GM19099 (cell line): ENCODE results near the gene EP300.

Experiments used
- POLR2A ChIP-seq: IDR thresholded peaks from 3 replicates; pipeline ENCODE4 v1.6.1; 2011; ENCODE audit warnings: low read depth; ENCODE audit not compliant: insufficient read length; ENCODE audit errors: extremely low read depth

EP300 gene

GRCh38 chr22:41184679-41185078 lies 92.3 kb downstream of the EP300 start:
- TF ChIP-seq POLR2A: no peak

DNA sequence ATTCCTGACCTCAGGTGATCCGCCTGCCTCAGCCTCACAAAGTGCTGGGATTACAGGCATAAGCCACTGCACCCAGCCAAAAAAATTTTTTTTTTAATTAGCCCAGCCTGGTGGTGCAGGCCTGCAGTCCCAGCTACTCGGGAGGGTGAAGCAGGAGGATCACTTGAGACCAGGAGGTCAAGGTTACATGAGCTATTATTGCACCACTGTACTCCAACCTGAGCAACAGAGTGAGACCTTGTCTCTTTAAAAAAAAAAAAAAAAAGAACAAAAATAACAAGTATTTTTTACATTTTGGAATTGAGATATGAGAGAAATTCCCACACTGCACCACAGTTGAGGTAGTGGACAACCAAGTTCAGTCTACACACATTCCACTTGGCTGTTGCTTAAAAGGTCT lies 99.1 kb downstream of the EP300 start:
- no peak for TF ChIP-seq POLR2A

GRCh38 chr22:41193829-41194228 lies 101.4 kb downstream of the EP300 start:
- no peak for TF ChIP-seq POLR2A

- TF ChIP-seq POLR2A: no peak
Observed at GRCh38 chr22:41197038-41197972, 104.9 kb downstream of the EP300 start.

- TF ChIP-seq POLR2A: no peak
Observed at GRCh38 chr22:41198027-41198580, 105.7 kb downstream of the EP300 start.

GRCh38 chr22:41201141-41201540 lies 108.7 kb downstream of the EP300 start:
- no peak for TF ChIP-seq POLR2A

- TF ChIP-seq POLR2A: no peak
Observed at GRCh38 chr22:41203118-41203517, 110.7 kb downstream of the EP300 start.

- TF ChIP-seq POLR2A: no peak
Observed at GRCh38 chr22:41204066-41204465, 111.7 kb downstream of the EP300 start.

- peak; percentile 86 for TF ChIP-seq POLR2A
Observed at GRCh38 chr22:41204992-41205900, 112.9 kb downstream of the EP300 start, which contains the start of gene L3MBTL2. L3MBTL2 (plus strand) TSS chr22:41205312; CDS start chr22:41205363, 51 bp downstream.

DNA sequence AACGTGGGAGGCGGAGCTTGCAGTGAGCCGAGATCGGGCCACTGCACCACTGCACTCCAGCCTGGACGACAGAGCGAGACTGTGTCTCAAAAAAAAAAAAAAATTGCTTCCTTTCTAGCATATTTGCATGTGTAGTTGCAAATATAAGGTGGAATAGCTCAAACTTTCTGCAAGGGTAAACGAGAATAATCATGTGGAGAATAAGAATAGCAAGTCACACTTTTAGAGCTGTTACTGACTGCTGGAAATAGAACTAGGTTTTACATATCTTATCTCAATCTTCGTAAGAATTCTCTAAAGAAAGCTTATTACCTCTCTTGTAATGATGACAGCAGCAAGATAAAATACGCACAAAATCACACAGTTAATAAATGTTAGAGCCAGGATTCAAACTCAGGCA lies 114.3 kb downstream of the EP300 start:
- TF ChIP-seq POLR2A: no peak

GRCh38 chr22:41215409-41215808 lies 123.0 kb downstream of the EP300 start:
- TF ChIP-seq POLR2A: no peak

- no peak for TF ChIP-seq POLR2A
Observed at GRCh38 chr22:41215926-41216325, 123.5 kb downstream of the EP300 start.

DNA sequence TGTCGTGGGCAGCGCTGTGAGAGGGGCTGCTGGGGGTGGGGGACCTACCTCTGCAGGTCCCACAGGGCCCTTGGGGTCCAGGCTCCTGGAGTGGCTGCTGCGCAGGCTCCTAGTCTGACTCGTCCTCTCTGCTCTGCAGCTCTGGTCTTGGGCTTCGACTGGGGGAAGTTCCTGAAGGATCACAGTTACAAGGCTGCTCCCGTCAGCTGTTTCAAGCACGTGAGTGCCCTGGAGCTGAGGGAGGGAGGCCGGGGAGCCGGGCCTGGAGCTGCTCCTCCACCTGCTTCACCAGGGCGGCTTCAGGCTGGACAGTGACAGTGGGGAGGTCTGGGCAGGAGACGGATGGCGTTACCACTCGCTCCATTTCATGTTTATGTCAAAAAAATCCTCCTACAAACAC lies 124.6 kb downstream of the EP300 start:
- no peak for TF ChIP-seq POLR2A

DNA sequence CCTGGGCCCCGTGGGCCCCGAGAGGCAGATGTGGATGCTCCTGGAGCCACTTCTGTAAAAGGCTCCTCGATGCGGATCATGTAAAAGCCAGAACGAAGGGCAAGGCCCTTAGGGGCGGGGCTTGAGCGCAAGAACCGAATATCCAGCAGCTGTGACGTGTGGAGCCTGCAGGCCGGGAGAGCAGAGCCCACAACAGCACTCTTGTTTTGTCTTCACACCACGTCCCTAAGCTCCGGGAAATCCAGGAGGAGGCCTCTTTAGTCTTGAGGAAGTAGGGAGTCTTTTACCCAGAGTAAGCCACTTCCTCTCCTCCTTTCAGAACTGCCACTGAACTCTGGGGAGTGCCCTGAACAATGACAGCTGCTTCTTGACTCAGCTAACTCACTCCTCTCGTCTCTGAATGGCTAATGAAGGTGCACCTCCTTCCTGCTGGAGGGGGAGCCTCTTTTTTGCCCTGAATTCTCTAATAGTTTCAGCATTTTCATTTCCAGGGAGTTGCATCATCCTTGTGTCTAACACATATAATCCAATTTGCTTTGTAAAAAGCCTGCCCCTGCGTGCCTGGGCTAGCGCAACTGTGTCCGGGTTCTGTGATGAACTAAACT lies 125.3 kb downstream of the EP300 start:
- no peak for TF ChIP-seq POLR2A
